ENCODE measurements around the gene RBP3.

The RBP3 gene

GRCh38 chr10:47326306-47326926, 21.7 kb upstream of the RBP3 start:
- TF ChIP-seq, protein P1, sequence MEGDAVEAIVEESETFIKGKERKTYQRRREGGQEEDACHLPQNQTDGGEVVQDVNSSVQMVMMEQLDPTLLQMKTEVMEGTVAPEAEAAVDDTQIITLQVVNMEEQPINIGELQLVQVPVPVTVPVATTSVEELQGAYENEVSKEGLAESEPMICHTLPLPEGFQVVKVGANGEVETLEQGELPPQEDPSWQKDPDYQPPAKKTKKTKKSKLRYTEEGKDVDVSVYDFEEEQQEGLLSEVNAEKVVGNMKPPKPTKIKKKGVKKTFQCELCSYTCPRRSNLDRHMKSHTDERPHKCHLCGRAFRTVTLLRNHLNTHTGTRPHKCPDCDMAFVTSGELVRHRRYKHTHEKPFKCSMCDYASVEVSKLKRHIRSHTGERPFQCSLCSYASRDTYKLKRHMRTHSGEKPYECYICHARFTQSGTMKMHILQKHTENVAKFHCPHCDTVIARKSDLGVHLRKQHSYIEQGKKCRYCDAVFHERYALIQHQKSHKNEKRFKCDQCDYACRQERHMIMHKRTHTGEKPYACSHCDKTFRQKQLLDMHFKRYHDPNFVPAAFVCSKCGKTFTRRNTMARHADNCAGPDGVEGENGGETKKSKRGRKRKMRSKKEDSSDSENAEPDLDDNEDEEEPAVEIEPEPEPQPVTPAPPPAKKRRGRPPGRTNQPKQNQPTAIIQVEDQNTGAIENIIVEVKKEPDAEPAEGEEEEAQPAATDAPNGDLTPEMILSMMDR (IDR thresholded peaks at IDR 0.05): no peak

DNA sequence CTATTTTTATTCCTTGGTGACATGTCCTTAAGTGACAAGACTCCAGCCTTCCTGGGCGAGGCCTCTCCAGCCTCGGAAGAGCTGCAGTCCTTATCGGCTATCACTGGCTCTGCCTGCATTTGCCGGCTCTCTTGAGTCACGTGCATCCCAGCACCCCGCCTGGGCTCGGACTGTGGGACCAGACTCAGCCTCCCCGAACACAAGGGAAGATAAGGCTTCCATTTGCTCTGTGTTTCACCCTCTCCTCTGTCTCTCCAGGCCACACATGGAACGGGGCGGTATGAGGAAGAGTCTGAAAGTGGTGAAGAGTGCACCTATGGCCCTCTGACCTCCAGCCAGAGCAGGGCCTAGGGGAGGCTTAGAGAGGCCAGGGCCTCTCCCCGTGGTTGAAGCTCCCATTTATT, 21.2 kb upstream of the RBP3 start:
- TF ChIP-seq, protein P1 (IDR thresholded peaks at IDR 0.05): no peak

- TF ChIP-seq, protein P1 (IDR thresholded peaks at IDR 0.05): no peak
These were observed 18.3 kb upstream of the RBP3 start for GRCh38 chr10:47329855-47330254.

DNA sequence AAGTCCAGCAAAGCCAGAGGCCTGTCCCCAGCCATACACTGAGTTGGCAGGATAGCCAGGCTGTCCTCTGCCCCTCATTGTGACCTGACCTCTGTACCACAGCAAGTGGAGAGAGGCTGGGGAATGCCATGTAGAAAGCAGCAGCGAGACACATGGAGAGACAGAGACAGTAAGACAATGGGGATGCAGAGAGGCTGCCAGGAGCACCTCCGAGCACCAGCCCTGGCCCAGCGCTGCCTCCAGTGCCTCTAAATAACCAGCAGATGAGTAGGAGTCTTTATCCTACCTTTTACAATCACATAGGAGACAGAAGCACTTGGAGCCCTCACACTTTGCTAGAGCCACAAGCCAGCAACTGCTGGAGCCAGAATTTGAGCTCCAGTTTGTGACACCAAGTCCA, 17.8 kb upstream of the RBP3 start:
- TF ChIP-seq, protein P1 (IDR thresholded peaks at IDR 0.05): no peak

DNA sequence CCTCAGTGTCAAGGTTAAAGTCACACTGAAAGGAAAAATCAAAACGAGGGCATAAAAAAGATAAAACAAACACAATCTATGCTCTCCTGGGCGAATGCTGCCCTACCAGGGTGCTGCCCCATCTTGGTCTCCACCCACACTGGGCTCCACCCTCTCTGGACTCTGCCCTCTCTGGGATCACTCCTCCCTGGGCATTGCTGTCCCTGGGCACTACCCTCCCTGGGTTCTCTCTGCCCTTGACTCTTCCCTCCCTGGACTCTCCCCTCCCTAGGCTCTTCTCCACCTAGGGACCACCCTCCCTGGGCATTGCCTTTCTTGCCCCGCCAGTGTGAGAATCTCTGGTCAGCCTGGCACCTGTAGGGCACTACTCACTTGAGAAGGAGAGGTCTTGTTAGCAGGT, 17.4 kb upstream of the RBP3 start:
- TF ChIP-seq, protein P1 (IDR thresholded peaks at IDR 0.05): no peak

DNA sequence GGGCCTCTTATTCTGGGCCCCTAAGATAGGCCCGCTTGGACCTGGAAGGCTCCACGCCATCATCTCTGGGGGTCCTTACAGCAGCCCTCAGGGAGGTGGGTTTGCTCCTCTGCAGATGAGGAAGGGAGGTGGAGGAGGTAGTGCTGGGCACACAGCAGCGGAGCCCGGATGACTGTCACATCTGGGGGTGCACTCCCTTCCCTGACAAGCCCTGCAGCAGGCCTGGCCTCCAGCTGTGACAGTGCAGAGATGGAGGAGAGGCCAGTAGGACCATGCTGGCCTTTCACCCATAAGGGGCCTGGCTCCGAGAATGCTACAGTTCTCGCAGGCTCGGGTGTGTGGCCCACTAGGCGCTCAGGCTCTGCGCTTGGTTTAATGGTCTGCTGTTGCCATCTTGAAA, 16.7 kb upstream of the RBP3 start:
- TF ChIP-seq, protein P1 (IDR thresholded peaks at IDR 0.05): no peak

- TF ChIP-seq, protein P1 (IDR thresholded peaks at IDR 0.05): no peak
These were observed 16.2 kb upstream of the RBP3 start for GRCh38 chr10:47331954-47332353.

DNA sequence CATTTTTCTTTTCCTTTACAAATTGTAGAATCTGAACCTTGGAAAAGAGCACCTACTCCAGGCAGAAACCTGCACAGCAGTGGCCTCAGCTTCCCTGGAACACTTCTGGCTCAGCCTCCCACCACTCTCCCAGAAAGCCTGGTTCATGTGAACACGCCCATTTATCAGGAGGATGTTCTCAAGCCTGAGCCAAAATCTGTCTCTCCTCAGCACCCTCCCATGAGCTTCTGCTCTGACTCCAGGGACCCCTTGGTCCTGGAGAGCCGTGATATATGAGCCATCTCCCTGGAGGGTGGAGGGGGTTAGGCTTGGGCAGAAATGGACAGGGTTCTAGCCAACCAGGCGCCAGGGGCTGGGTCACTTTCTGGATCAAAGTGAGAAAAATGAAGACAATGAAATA, 15.8 kb upstream of the RBP3 start:
- TF ChIP-seq, protein P1 (IDR thresholded peaks at IDR 0.05): no peak

Measured in LNCAP (cell line).